Lung (tissue), 12 donors: ENCODE results near the gene KCNH3. TPM values are rescaled to one million over a fixed set of nuclear protein-coding genes. Genes with fewer than 3 reads are reported as not detected.

Experiments
- ATAC-seq: fragments of 200-7000 bp; cut with Tn5 transposase; one replicate; pipeline ENCODE4 v1.9.1; 2020; ENCODE audit warnings: moderate number of reproducible peaks; ENCODE audit not compliant: insufficient read depth, low FRiP score
- DNase-seq, 3 donors: peaks; one replicate each; pipeline ENCODE4 v3.0.0-alpha.2; 2013 to 2017
- H3K27ac ChIP-seq, 2 donors: one replicate each; pipeline ENCODE4 v1.5.1; 2013; ENCODE audit warnings: mild to moderate bottlenecking in 2 of 2, moderate library complexity in 2 of 2, control low read depth in 1 of 2, inconsistent platforms in 1 of 2, low read depth in 1 of 2, low read length in 1 of 2
- H3K27me3 ChIP-seq, 3 donors: one replicate each; pipeline ENCODE4 v1.5.1; 2013; ENCODE audit warnings: low read length in 2 of 3; ENCODE audit not compliant: control insufficient read depth in 3 of 3, insufficient read depth in 3 of 3
- H3K36me3 ChIP-seq, 4 donors: one replicate each; pipeline ENCODE4 v1.5.1; 2013; ENCODE audit warnings: low read length in 4 of 4, mild to moderate bottlenecking in 1 of 4, moderate library complexity in 1 of 4; ENCODE audit not compliant: control insufficient read depth in 4 of 4, insufficient read depth in 4 of 4
- H3K4me1 ChIP-seq, 5 donors: one replicate each; pipeline ENCODE4 v1.5.1; 2013; ENCODE audit warnings: low read length in 5 of 5, mild to moderate bottlenecking in 2 of 5, moderate library complexity in 1 of 5; ENCODE audit not compliant: control insufficient read depth in 5 of 5, insufficient read depth in 5 of 5
- H3K4me3 ChIP-seq: one replicate; pipeline ENCODE4 v1.5.1; 2013; ENCODE audit warnings: mild to moderate bottlenecking, control low read depth, moderate library complexity
- H3K9ac ChIP-seq, 2 donors: one replicate each; pipeline ENCODE4 v1.5.1; 2013; ENCODE audit warnings: low read length in 2 of 2, control low read depth in 1 of 2; ENCODE audit not compliant: insufficient read depth in 1 of 2
- H3K9me3 ChIP-seq, 4 donors: one replicate each; pipeline ENCODE4 v1.5.1; 2013; ENCODE audit warnings: low read length in 3 of 4, mild to moderate bottlenecking in 1 of 4, moderate library complexity in 1 of 4; ENCODE audit not compliant: control insufficient read depth in 4 of 4, insufficient read depth in 3 of 4
- CTCF ChIP-seq: IDR thresholded peaks from 2 replicates; pipeline ENCODE4 v1.5.1; 2012; ENCODE audit warnings: mild to moderate bottlenecking; ENCODE audit errors: control extremely low read depth, extremely low read depth
- WGBS, 2 donors: extraction: QIAGEN DNeasy Blood & Tissue Kit; methylation state at CpG; one replicate each; pipeline ENCODE4 v1.1.7; 2013; 5-methylcytosine and 5-hydroxymethylcytosine counted together
- polyA plus RNA-seq, 2 donors: library from polyadenylated mRNA; stranded (reverse); fragments of 200-250 nt; gene quantifications; one replicate each; pipeline ENCODE4 v1.2.1, GENCODE V29; 2013
- total RNA-seq, 2 donors: library from RNA; depleted of rRNA in 1 of 2; stranded (reverse); fragments of >200 nt in 1 of 2; gene quantifications; one replicate each; pipeline ENCODE4 v1.2.1, GENCODE V29; 2014 to 2021
- donor health status: control.
- donor health status: control.
- donor health status: Bipolar disorder and iron deficiency.
- donor health status: healthy.
- donor health status: DM: yes; HTN: yes; CAD: no.

Gene KCNH3
- total and polyA plus RNA-seq, 4 donors, result 1.1 to 7.1 (median 1.6) TPM

- H3K4me1 ChIP-seq, result peaks cover 0 to 22% (median 10%) of the 10 kb centered on the region in 5 donors
- WGBS, 2 donors, result 88 to 93% methylated on average over 16 of the region's 16 CpGs
- H3K4me3 ChIP-seq, result no peak overlapping the region
- no peaks in the 10 kb centered on the region for H3K27me3 ChIP-seq
- H3K9ac ChIP-seq, result no peak overlapping the region
- peaks cover 0 to 11% (median 6%) of the 10 kb centered on the region in 4 donors for H3K36me3 ChIP-seq
- no peak for ATAC-seq
- no peaks in the 10 kb centered on the region for H3K9me3 ChIP-seq
- no peak for DNase-seq
- H3K27ac ChIP-seq, result no peak overlapping the region
- TF ChIP-seq CTCF, result no peak
Measured at GRCh38 chr12:49585477-49586459, 46.9 kb downstream of the KCNH3 start.

DNA sequence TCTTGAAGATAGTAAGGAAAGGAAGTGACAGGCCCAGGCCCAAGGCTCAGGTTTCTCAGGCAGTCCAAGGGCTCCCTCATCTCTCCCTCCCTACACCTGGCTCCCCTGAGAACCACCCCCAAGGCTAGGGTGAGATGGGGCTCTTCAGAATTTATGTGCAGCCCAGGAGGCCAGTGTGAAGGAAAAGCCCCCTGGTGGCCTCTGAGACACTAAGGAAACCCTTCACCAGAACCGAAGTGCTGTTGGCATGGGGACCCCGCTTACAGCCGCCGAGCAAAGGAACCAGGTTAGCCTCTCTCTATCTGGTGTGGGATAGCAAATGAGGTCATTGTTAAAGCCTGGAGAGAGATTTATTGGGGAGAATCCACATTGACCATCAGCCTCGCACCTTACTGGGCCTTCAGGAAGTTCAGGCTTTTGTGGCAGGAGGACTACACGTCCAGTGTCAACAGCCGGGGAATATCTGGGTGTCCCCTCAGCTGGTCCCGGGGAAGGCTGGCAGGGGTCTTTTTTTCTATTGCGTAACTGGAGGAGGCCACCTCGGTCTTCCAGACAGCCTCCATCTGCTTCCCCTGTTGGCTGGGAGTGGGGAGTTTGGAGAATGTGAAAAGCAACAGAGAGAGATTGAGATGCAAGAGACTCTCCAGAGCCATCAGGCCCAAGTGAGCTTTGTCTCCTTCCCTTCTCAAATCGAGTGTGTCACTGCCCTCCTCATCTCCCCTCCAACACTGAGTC is 48.5 kb downstream of the KCNH3 start:
- Histone ChIP-seq H3K9me3 (peaks cover 0 to 3% (median 0%) of the 10 kb centered on the region in 4 donors), H3K27me3 (no peaks in the 10 kb centered on the region), H3K9ac (no peak overlapping the region), H3K4me1 (peaks cover 0 to 16% (median 6%) of the 10 kb centered on the region in 5 donors), H3K36me3 (peaks cover 0 to 11% (median 9%) of the 10 kb centered on the region in 4 donors), H3K4me3 (no peak overlapping the region), H3K27ac (no peak overlapping the region)
- 83 to 86% methylated on average over 11 of the region's 11 CpGs for WGBS, 2 donors
- no peak for TF ChIP-seq CTCF
- no peak for ATAC-seq
- DNase-seq, result peak in 1 of 3 donors; percentile 21

DNA sequence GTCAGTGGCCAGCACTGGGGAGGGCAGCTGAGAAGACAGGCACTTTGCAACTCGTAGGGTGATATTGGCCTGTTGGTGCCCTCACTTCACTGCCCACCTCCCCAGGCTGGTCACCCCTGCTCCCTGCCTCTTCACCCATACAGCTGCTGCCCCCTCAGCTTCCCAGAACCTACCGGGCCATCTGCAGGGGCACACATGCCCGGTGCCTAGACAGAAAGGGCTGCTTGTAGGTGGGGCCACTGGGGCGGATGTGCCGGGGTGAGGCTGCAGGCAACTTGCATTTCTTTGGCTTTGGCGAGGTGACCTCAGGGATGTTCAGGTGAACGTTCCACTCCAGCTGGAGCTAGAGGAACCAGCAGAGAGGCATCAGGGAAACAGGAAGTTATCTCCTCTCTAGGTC is 49.5 kb downstream of the KCNH3 start:
- peaks cover 0 to 11% (median 11%) of the 10 kb centered on the region in 4 donors for H3K36me3 ChIP-seq
- H3K4me1 ChIP-seq, result peaks cover 0 to 6% (median 0%) of the 10 kb centered on the region in 5 donors
- no peaks in the 10 kb centered on the region for H3K27me3 ChIP-seq
- H3K9ac ChIP-seq, result no peak overlapping the region
- DNase-seq (no peak), ATAC-seq (no peak)
- peaks cover 0 to 3% (median 0%) of the 10 kb centered on the region in 4 donors for H3K9me3 ChIP-seq
- H3K4me3 ChIP-seq, result no peak overlapping the region
- 86 to 90% methylated on average over 7 of the region's 7 CpGs for WGBS, 2 donors
- H3K27ac ChIP-seq, result no peak overlapping the region
- TF ChIP-seq CTCF, result no peak
